BJ (cell line): Measurements from ENCODE around the gene CIRBP. TPM values are rescaled to one million over a fixed set of nuclear protein-coding genes. Genes with fewer than 3 reads are reported as not detected.

ENCODE experiments used
- CTCF ChIA-PET: fragments of 350-600 bp; formaldehyde crosslinking; extraction: SDS; loops from one replicate; lab custom pipeline; 2021; ENCODE audit warnings: antibody characterized with exemption, inconsistent platforms; lab: Yijun Ruan, JAX
- POLR2A ChIA-PET: fragments of 300-600 bp; sonication (Branson Sonifier 250); formaldehyde crosslinking; extraction: SDS; loops from one replicate; lab custom pipeline; 2021; ENCODE audit warnings: antibody characterized with exemption; lab: Charles Lee
- DNase-seq: peaks from one replicate; pipeline ENCODE4 v3.0.0-alpha.2; 2011; ENCODE audit warnings: low read depth
- H3K27me3 ChIP-seq: 2 replicates; pipeline ENCODE4 v1.6.0; 2011; ENCODE audit warnings: low read length; ENCODE audit not compliant: control insufficient read depth, insufficient read depth
- H3K36me3 ChIP-seq: 2 replicates; pipeline ENCODE4 v1.5.1; 2011; ENCODE audit warnings: low read length; ENCODE audit not compliant: control insufficient read depth, insufficient read depth
- H3K4me3 ChIP-seq: 2 replicates; pipeline ENCODE4 v1.5.1; 2011; ENCODE audit warnings: low read depth, mild to moderate bottlenecking, control low read depth, low read length
- polyA plus RNA-seq: library from polyadenylated mRNA; depleted of rRNA; stranded (reverse); fragments of >200 nt; gene quantifications from 2 replicates; pipeline ENCODE4 v1.2.3, GENCODE V29; 2011
- TF ChIP-seq, protein P1 (sequence below): IDR thresholded peaks from 2 replicates; pipeline ENCODE4 v1.5.1; 2011; ENCODE audit warnings: low read depth, mild to moderate bottlenecking, control low read depth, inconsistent platforms, low read length, moderate library complexity; ENCODE audit not compliant: insufficient read depth

CIRBP gene
- polyA plus RNA-seq, 1 experiment = 342 TPM

- CTCF ChIA-PET = no interaction called here
- POLR2A ChIA-PET = interaction anchor here (0.5 kb wide), 1 partner anchor 39 kb away, joined by 3 read pairs; the partner anchor contains the start of gene CIRBP
- TF ChIP-seq, protein P1, sequence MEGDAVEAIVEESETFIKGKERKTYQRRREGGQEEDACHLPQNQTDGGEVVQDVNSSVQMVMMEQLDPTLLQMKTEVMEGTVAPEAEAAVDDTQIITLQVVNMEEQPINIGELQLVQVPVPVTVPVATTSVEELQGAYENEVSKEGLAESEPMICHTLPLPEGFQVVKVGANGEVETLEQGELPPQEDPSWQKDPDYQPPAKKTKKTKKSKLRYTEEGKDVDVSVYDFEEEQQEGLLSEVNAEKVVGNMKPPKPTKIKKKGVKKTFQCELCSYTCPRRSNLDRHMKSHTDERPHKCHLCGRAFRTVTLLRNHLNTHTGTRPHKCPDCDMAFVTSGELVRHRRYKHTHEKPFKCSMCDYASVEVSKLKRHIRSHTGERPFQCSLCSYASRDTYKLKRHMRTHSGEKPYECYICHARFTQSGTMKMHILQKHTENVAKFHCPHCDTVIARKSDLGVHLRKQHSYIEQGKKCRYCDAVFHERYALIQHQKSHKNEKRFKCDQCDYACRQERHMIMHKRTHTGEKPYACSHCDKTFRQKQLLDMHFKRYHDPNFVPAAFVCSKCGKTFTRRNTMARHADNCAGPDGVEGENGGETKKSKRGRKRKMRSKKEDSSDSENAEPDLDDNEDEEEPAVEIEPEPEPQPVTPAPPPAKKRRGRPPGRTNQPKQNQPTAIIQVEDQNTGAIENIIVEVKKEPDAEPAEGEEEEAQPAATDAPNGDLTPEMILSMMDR = no peak
- DNase-seq = no peak
- Histone ChIP-seq H3K4me3 (no peak overlapping the region), H3K36me3 (no peaks in the 10 kb centered on the region), H3K27me3 (no peaks in the 10 kb centered on the region)
Observed at GRCh38 chr19:1307755-1308303, 38.7 kb downstream of the CIRBP start.

DNA sequence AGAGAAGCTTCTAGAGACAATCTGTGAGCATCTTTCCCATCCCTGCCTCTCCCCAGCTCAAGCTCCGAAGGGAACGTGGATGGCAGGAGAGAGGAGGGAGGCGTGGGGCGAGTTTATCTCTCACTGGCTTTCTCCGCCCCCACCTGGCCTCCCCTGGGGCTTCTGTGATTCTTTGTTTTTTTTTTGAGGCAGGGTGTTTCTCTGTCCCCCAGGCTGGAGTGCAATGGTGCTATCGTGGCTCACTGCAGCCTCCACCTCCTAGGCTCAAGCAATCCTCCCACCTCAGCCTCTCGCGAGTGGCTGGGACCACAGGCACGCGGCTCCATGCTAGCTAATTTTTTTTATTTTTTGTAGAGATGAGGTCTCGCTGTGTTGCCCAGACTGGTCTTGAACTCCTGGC lies 39.6 kb downstream of the CIRBP start:
- Histone ChIP-seq H3K4me3 (no peak overlapping the region), H3K27me3 (no peaks in the 10 kb centered on the region), H3K36me3 (no peaks in the 10 kb centered on the region)
- no peak for DNase-seq
- ChIA-PET CTCF (interaction anchor here (1.0 kb wide), 1 partner anchor 63 kb away, joined by 3 read pairs; no protein-coding TSS in a partner anchor), POLR2A (no interaction called here)
- TF ChIP-seq, protein P1 = no peak

DNA sequence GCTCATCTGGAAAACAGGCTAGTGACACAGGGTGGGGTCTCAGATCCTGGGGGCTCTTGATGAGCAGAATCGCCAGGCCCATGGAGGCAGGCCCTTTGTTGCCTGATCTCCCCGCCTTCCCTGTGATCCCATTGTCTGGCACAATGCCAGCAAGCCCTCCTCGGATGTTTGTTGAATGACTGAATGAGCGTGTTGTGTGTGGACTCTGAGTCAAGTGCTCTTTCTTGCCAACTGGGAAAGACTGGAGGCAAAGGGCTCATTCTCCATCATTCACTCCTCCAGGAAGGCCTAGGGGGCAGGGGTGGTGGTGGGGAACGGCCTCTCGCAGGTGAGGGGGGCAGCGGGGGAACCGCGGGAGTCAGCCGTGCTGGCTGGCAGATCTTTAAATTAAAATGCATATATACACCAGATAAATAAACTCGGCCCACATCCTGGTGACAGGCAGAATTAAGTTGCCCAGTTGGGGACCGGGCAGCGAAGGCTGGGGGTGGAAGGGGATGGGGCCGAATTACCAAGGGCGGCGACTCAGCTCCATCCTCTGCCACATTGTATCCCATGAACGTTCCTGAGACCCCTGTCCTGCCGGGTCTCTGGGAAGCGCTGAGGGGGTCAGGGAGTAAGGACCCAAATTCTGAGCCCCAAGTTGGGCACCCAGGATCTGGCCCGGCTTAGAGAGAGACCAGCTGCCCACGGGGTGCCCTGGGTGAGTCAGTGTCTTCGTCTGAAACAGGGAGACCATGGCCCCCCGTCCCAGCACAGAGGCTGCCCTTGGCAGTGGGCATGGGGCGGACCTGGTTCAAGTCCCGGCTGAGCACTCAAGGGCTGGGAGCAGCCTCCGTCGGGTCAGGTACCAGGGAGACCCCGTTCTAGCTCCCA lies 41.1 kb downstream of the CIRBP start:
- TF ChIP-seq, protein P1 = no peak
- H3K36me3 ChIP-seq = no peaks in the 10 kb centered on the region
- POLR2A ChIA-PET = no interaction called here
- H3K27me3 ChIP-seq = no peaks in the 10 kb centered on the region
- CTCF ChIA-PET = no interaction called here
- DNase-seq = no peak
- no peak overlapping the region for H3K4me3 ChIP-seq

GRCh38 chr19:1310853-1311180 lies 41.7 kb downstream of the CIRBP start:
- DNase-seq = no peak
- POLR2A ChIA-PET = no interaction called here
- Histone ChIP-seq H3K27me3 (no peaks in the 10 kb centered on the region; the same call in 1 of the 2 replicates), H3K36me3 (no peaks in the 10 kb centered on the region), H3K4me3 (no peak overlapping the region)
- TF ChIP-seq, protein P1 = no peak
- CTCF ChIA-PET = no interaction called here

GRCh38 chr19:1311543-1312091 lies 42.5 kb downstream of the CIRBP start:
- Histone ChIP-seq H3K36me3 (no peaks in the 10 kb centered on the region), H3K27me3 (peaks cover 7% of the 10 kb centered on the region), H3K4me3 (no peak overlapping the region)
- TF ChIP-seq, protein P1 = no peak
- POLR2A ChIA-PET = interaction anchor here (0.6 kb wide), 1 partner anchor 42 kb away, joined by 3 read pairs; no protein-coding TSS in a partner anchor
- no peak for DNase-seq
- CTCF ChIA-PET = interaction anchor here (0.7 kb wide), 1 partner anchor 133 kb away, joined by 3 read pairs; no protein-coding TSS in a partner anchor
